NCI-H748 (cell line): ENCODE results near the gene ZFAND3.

Experiments
- DNase-seq: peaks from one replicate; lab custom pipeline; 2025; ENCODE audit not compliant: unreplicated experiment; lab: John Stamatoyannopoulos, UW

ZFAND3 gene

GRCh38 chr6:37826188-37826587, 6.7 kb downstream of the ZFAND3 start:
- no peak for DNase-seq

- DNase-seq, result no peak
Measured at GRCh38 chr6:37826993-37827392, 7.5 kb downstream of the ZFAND3 start.

- DNase-seq, result no peak
Measured at GRCh38 chr6:37827603-37828265, 8.2 kb downstream of the ZFAND3 start.

GRCh38 chr6:37830225-37830624, 10.7 kb downstream of the ZFAND3 start:
- DNase-seq, result no peak

GRCh38 chr6:37831457-37831856, 11.9 kb downstream of the ZFAND3 start:
- no peak for DNase-seq

GRCh38 chr6:37835923-37836322, 16.4 kb downstream of the ZFAND3 start:
- no peak for DNase-seq

GRCh38 chr6:37838219-37838921, 18.8 kb downstream of the ZFAND3 start:
- no peak for DNase-seq

- no peak for DNase-seq
Measured at GRCh38 chr6:37840143-37840939, 20.8 kb downstream of the ZFAND3 start.

GRCh38 chr6:37840940-37841300, 21.4 kb downstream of the ZFAND3 start:
- DNase-seq, result no peak

- no peak for DNase-seq
Measured at GRCh38 chr6:37845026-37845911, 25.7 kb downstream of the ZFAND3 start.

GRCh38 chr6:37845930-37846329, 26.4 kb downstream of the ZFAND3 start:
- DNase-seq, result no peak

- DNase-seq, result no peak
Measured at GRCh38 chr6:37847704-37848103, 28.2 kb downstream of the ZFAND3 start.

- no peak for DNase-seq
Measured at GRCh38 chr6:37848371-37848770, 28.8 kb downstream of the ZFAND3 start.

- no peak for DNase-seq
Measured at GRCh38 chr6:37850260-37850659, 30.7 kb downstream of the ZFAND3 start.

GRCh38 chr6:37850728-37851285, 31.3 kb downstream of the ZFAND3 start:
- DNase-seq, result peak; percentile 36

- DNase-seq, result no peak
Measured at GRCh38 chr6:37851997-37852524, 32.5 kb downstream of the ZFAND3 start.

GRCh38 chr6:37856285-37856684, 36.8 kb downstream of the ZFAND3 start:
- no peak for DNase-seq

GRCh38 chr6:37858363-37858762, 38.8 kb downstream of the ZFAND3 start:
- no peak for DNase-seq

GRCh38 chr6:37860226-37860839, 40.8 kb downstream of the ZFAND3 start:
- DNase-seq, result peak; percentile 33

GRCh38 chr6:37861452-37861851, 41.9 kb downstream of the ZFAND3 start:
- DNase-seq, result no peak
